ENCODE data around the gene RHBDF2.
"Not testable (repeated sequence)": the region's sequence is repeated elsewhere in the genome, so short reads cannot be mapped to it uniquely, and the experiment has no call there.

RHBDF2 gene

DNA sequence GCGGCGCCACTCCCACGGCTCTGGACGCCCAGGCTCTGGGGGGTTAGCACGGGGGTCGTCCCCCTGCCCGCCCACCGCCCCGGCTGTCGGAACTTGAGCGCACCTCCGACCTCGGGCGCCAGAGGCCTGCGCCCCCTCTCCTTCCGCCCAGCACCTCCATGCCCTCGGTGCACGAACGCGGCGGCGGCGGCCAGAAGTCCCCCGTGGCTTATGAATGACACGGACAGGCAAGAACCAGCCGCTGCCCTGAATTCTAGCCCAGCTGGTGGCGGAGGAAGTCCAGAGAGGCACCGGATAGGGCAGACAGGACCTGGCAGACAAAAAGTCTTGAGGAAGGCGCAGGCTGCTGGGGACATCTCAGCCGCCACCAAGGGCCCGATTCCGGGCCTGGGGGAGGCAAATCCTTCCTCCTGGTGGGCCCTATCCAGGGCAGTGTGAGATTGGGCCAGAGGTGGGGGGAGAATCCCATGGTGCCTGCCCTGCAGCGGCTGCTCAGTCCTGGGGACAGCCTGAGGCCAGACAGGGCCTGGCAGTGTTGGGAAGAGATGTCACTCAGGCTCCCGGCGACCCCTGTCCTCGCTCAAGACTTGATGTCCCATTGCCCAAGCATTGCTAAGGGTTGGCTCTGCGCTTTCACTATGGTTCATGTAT, 37.2 kb upstream of the RHBDF2 start:
- DNase-seq (ENCODE audit: low read depth in 2 of 2), result no peak

- DNase-seq (ENCODE audit: low read depth in 2 of 2), result no peak
Measured at GRCh38 chr17:76537578-76538280, 36.5 kb upstream of the RHBDF2 start, which contains the start of gene CYGB. Gene CYGB (minus strand): TSS chr17:76537709. CDS start chr17:76537542, 167 bp downstream.

DNA sequence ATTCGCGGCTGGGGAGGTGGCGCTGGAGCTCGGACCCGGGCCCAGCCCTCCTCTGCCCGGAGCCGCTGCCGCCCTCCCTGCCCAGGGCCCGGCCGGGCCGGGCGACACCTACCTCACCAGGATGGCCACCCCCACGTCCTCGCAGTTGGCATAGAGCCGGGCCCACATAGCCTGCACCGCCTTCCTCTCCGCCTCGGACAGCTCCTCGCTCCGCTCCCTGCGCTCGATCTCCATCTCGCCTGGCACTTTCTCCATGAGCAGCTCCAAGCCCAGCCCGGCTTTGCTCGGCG, 36.0 kb upstream of the RHBDF2 start:
- DNase-seq (ENCODE audit: low read depth in 2 of 2), result no peak

- no peak for DNase-seq (ENCODE audit: low read depth in 2 of 2)
Measured at GRCh38 chr17:76536511-76537287, 35.5 kb upstream of the RHBDF2 start.

- DNase-seq (ENCODE audit: low read depth in 2 of 2), result no peak
Measured at GRCh38 chr17:76535788-76536510, 34.7 kb upstream of the RHBDF2 start.

- DNase-seq (ENCODE audit: low read depth in 2 of 2), result no peak
Measured at GRCh38 chr17:76534831-76535732, 33.9 kb upstream of the RHBDF2 start.

GRCh38 chr17:76533640-76534359, 32.6 kb upstream of the RHBDF2 start:
- DNase-seq (ENCODE audit: low read depth in 2 of 2), result not testable (repeated sequence)

GRCh38 chr17:76532072-76532651, 30.9 kb upstream of the RHBDF2 start:
- no peak for DNase-seq (ENCODE audit: low read depth in 2 of 2)

GRCh38 chr17:76531486-76532038, 30.3 kb upstream of the RHBDF2 start:
- no peak for DNase-seq (ENCODE audit: low read depth in 2 of 2)

GRCh38 chr17:76530811-76531485, 29.7 kb upstream of the RHBDF2 start:
- DNase-seq (ENCODE audit: low read depth in 2 of 2), result no peak

GRCh38 chr17:76530095-76530723, 29.0 kb upstream of the RHBDF2 start:
- DNase-seq (ENCODE audit: low read depth in 2 of 2), result no peak

DNA sequence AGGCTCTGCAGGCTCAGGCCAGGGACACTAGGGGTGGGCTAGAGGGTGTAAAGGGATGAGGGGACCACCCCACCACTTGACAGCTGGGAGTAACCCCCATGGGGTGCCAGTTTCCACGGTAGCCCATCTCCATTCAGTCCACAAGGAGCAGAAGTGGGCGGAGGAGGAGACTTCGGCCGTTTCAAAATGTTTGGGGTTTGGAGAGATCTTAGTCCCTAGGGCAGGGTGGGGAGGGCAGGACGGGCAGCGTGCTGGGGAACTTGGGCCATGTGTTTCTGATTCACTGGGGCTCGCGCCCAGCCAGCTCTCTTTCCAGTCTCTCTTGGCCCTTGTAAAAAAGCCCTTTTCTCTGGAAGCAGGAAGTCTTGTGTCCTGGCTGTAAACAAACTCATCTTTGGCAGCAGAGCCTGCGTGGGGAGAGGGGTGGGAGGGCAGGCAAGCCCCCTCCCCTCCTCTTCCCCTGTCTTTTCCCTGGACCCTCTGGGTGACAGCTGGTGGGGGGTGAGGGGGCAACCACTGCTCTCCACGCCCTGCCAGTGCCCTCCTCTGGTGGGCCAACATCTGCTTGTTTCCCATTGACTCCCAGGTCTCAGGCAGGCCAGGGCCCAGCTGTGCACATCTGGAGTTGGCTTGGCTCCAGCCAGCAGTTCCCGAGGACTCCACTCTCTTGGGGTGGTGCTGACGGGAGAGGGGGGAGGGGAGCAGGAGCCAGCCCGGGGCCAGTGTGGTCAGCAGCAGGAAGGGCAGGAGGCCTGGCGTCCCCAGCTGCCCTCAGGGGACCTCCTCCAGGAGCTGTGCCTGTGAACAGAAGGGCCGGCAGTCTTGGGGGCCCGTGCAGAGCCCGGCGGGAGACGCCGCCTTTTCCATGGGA, 28.2 kb upstream of the RHBDF2 start:
- DNase-seq (ENCODE audit: low read depth in 2 of 2), result no peak

- no peak for DNase-seq (ENCODE audit: low read depth in 2 of 2)
Measured at GRCh38 chr17:76528528-76529223, 27.5 kb upstream of the RHBDF2 start.

DNA sequence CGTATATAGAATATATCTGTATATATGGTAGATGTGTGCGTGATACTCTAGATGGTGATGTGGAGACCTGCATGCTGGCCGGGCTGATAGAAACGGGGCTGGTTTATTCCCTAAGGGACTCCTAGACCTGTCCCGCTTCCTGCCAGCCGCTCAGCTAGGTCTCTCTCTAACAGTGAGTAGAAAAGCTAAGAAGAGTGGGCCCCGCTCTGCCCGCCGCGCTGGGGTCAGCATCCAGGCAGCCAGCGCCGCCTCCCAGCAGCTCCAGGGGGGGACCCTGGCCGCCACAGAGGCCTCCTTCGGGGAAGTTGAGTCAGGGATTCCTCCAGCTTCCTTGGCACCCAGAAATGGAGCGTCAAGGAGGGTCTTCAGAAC, 26.9 kb upstream of the RHBDF2 start:
- no peak for DNase-seq (ENCODE audit: low read depth in 2 of 2)

- no peak for DNase-seq (ENCODE audit: low read depth in 2 of 2)
Measured at GRCh38 chr17:76527430-76528111, 26.3 kb upstream of the RHBDF2 start.

DNA sequence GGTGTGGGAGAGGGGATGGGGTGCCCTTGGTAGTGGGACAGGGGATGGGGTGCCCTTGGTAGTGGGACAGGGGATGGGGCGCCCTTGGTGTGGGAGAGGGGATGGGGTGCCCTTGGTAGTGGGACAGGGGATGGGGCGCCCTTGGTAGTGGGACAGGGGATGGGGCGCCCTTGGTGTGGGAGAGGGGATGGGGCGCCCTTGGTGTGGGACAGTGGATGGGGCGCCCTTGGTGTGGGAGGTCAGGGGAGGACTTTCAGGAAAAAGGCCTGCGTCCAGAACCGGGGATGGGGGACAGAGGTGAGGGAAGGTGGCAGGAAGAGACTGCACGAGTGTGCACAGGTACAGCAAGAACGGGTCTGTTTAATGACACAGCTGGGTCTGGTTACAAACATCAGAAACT, 25.8 kb upstream of the RHBDF2 start:
- not testable (repeated sequence) for DNase-seq (ENCODE audit: low read depth in 2 of 2)

DNA sequence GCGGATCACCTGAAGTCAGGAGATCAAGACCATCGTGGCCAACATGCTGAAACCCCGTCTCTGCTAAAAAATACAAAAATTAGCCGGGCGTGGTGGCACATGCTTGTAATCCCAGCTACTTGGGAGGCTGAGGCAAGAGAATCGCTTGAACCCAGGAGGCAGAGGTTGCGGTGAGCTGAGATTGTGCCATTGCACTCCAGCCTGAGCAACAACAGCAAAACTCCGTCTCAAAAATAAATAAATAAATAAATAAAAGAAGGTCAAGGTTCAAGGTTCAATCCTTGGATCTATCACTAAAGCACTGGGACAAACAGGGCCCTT, 24.2 kb upstream of the RHBDF2 start:
- not testable (repeated sequence) for DNase-seq (ENCODE audit: low read depth in 2 of 2)
